Endodermal cell (in vitro differentiated cells): ENCODE measurements around the gene POMT1. TPM values are rescaled to one million over a fixed set of nuclear protein-coding genes. Genes with fewer than 3 reads are reported as not detected.
A peak's percentile ranks its signal among the peaks of the same experiment; 100 is the strongest.

Source experiments
- DNase-seq: peaks from one replicate; pipeline ENCODE4 v3.0.0-alpha.2; 2017
- H3K27ac ChIP-seq: 2 replicates; pipeline ENCODE4 v1.5.1; 2013; ENCODE audit warnings: mild to moderate bottlenecking, low read depth, low read length, moderate library complexity
- H3K27me3 ChIP-seq: 2 replicates; pipeline ENCODE4 v1.6.1; 2013; ENCODE audit warnings: mild to moderate bottlenecking, low read length, moderate library complexity; ENCODE audit not compliant: insufficient read depth, control insufficient read depth, poor library complexity, severe bottlenecking
- H3K36me3 ChIP-seq: 2 replicates; pipeline ENCODE4 v1.7.0; 2013; ENCODE audit warnings: mild to moderate bottlenecking, low read length, moderate library complexity; ENCODE audit not compliant: control insufficient read depth, insufficient read depth
- H3K4me1 ChIP-seq: one replicate; pipeline ENCODE4 v1.7.0; 2013; ENCODE audit warnings: low read length; ENCODE audit not compliant: control insufficient read depth, insufficient read depth
- H3K4me3 ChIP-seq: 2 replicates; pipeline ENCODE4 v1.5.1; 2013; ENCODE audit warnings: mild to moderate bottlenecking, low read length, moderate library complexity
- H3K9ac ChIP-seq: 2 replicates; pipeline ENCODE4 v1.6.1; 2013; ENCODE audit warnings: mild to moderate bottlenecking, low read length, moderate library complexity; ENCODE audit not compliant: poor library complexity, severe bottlenecking; ENCODE audit errors: extremely low read depth
- H3K9me3 ChIP-seq: 2 replicates; pipeline ENCODE4 v1.6.1; 2013; ENCODE audit warnings: mild to moderate bottlenecking, low read length, moderate library complexity; ENCODE audit not compliant: control insufficient read depth
- H3K27ac Mint-ChIP-seq: 2 replicates; pipeline ENCODE4 v1.8.0; 2020; ENCODE audit warnings: mixed read lengths
- H3K27me3 Mint-ChIP-seq: 2 replicates; pipeline ENCODE4 v1.8.0; 2021; ENCODE audit warnings: mild to moderate bottlenecking, mixed read lengths; ENCODE audit not compliant: insufficient read depth
- H3K36me3 Mint-ChIP-seq: 2 replicates; pipeline ENCODE4 v1.8.0; 2020; ENCODE audit warnings: low read depth, mixed read lengths
- H3K4me1 Mint-ChIP-seq: 2 replicates; pipeline ENCODE4 v1.8.0; 2020; ENCODE audit warnings: mixed read lengths
- H3K4me3 Mint-ChIP-seq: 2 replicates; pipeline ENCODE4 v1.8.0; 2020; ENCODE audit warnings: mild to moderate bottlenecking, moderate library complexity, mixed read lengths
- H3K9me3 Mint-ChIP-seq: 2 replicates; pipeline ENCODE4 v1.8.0; 2020; ENCODE audit warnings: mild to moderate bottlenecking, mixed read lengths
- WGBS, 2 experiments: methylation state at CpG; one replicate each; pipeline versions ENCODE4 v1.1.5 to v1.1.7; 2013; ENCODE audit warnings: missing lambda C conversion rate in 2 of 2, mixed read lengths in 1 of 2; ENCODE audit not compliant: insufficient coverage in 1 of 2, insufficient read length in 1 of 2; 5-methylcytosine and 5-hydroxymethylcytosine counted together
- total RNA-seq, 2 donors: library from RNA; stranded (reverse); fragmentation: NEBNext Ultra II Directional in 1 of 2; extraction: Animal tissue kit (Norgen Biotek cat#: 25700) in 1 of 2; gene quantifications; 2 replicates in 1 of 2; 3 replicates in 1 of 2; pipeline ENCODE4 v1.2.1, GENCODE V29; 2021
- TF ChIP-seq, protein P1 (sequence below): fragments of 200-600 bp; sonication (generic); conservative IDR thresholded peaks from 2 replicates; pipeline ENCODE4 v1.5.0; 2021; ENCODE audit warnings: antibody characterized with exemption, mild to moderate bottlenecking

Gene POMT1
- total RNA-seq, 2 donors from 2014 or later: 42.3 to 53.8 TPM

DNA sequence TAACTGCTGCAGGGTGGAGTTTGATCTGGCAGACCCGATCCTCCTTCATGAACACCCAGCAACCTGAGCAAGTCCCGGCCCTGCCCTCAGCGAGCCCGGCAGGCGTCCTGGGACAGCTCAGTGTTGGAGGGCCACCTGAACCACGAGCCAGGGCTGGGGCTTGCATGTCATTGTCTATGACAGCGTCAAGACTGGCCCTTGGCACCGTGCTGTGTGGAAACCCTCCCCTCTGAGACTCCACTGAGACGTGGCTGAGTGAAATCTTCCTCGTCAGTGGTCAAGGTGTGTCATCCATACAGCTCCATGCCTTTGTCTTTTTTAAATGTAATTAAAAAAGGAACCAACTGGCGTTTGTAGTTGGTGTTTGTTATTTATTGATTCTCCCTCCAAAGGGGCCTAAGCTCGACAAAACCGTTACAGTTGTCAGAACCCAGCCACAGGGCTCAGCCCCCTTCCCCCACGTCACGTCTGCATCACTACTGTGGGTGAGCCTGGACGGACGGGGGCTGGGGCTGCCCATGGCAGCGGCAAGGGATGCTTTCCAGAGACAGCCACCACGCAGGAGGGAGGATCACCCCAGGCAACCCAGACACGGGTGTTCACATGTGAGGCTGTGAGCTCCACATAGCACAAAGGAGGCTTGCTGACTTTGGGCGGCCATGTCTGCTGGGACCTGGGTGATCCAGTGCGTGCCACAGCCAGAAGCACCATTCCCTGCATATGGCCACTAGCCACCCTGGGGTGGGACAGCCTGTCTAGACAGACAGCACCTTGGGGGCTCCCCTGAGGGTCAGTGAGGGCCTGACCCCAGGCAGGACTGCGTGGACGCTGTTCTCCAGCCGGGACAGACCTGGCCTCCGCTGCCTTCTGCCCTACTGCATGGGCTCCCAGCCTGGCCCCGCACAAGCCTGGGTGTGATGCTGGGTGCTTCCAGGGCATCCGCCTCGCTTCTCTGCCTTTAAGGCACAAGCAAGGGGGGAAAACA is 21.0 kb downstream of the POMT1 start:
- peaks cover 58% of the 10 kb centered on the region for H3K36me3 ChIP-seq
- Mint-ChIP-seq H3K27ac (no peak overlapping the region), H3K27me3 (no peaks in the 10 kb centered on the region), H3K4me1 (no peaks in the 10 kb centered on the region), H3K9me3 (no peaks in the 10 kb centered on the region), H3K4me3 (no peak overlapping the region), H3K36me3 (peaks cover 67% of the 10 kb centered on the region)
- no peak overlapping the region for H3K4me3 ChIP-seq
- H3K27ac ChIP-seq: peak overlapping the region; percentile 18
- H3K4me1 ChIP-seq: no peaks in the 10 kb centered on the region
- DNase-seq: peak; percentile 45
- H3K27me3 ChIP-seq: no peaks in the 10 kb centered on the region
- WGBS, 2 experiments: 93 to 98% methylated on average over 17 to 29 of the region's 29 CpGs
- no peak overlapping the region for H3K9ac ChIP-seq
- H3K9me3 ChIP-seq: no peaks in the 10 kb centered on the region
- TF ChIP-seq, protein P1, sequence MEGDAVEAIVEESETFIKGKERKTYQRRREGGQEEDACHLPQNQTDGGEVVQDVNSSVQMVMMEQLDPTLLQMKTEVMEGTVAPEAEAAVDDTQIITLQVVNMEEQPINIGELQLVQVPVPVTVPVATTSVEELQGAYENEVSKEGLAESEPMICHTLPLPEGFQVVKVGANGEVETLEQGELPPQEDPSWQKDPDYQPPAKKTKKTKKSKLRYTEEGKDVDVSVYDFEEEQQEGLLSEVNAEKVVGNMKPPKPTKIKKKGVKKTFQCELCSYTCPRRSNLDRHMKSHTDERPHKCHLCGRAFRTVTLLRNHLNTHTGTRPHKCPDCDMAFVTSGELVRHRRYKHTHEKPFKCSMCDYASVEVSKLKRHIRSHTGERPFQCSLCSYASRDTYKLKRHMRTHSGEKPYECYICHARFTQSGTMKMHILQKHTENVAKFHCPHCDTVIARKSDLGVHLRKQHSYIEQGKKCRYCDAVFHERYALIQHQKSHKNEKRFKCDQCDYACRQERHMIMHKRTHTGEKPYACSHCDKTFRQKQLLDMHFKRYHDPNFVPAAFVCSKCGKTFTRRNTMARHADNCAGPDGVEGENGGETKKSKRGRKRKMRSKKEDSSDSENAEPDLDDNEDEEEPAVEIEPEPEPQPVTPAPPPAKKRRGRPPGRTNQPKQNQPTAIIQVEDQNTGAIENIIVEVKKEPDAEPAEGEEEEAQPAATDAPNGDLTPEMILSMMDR: no peak

DNA sequence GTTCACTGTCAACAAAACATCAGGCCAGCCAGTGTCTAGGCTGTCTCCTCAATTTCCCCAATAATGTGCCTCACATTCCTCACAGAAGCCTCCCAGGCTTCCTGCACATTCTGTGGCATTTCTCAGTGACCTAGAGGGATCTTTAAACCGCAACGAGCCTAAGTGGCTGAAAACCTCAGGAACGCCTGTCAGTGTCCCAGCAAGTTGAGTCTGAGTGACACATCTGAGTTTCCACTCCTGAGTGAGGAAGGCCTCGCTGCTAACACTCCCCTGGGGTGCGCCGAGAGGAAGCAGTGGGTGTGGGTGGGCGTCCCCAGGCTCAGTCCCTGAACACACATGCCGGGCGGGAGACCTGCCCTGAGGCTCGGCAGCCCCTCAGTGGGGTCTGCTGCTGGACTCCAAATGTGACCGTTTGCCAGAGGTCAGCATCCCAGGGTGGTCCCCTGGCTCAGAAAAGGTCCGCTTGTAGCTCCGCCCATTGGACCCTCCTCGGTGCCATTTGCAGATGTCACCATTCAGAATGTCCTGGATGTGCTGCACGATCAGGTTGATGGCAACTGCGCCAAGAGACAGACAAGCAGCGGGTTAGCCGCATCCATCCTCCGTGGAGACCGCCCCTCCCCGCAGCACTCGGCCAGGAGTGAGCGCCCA is 22.1 kb downstream of the POMT1 start:
- peak overlapping the region; percentile 35 for H3K27ac Mint-ChIP-seq
- WGBS, 2 experiments: 93 to 96% methylated on average over 20 to 23 of the region's 23 CpGs
- Histone ChIP-seq H3K27ac (peak overlapping the region; percentile 18), H3K36me3 (peaks cover 58% of the 10 kb centered on the region), H3K9ac (no peak overlapping the region), H3K27me3 (no peaks in the 10 kb centered on the region), H3K9me3 (no peaks in the 10 kb centered on the region), H3K4me1 (no peaks in the 10 kb centered on the region), H3K4me3 (no peak overlapping the region)
- H3K36me3 Mint-ChIP-seq: peaks cover 60% of the 10 kb centered on the region
- no peaks in the 10 kb centered on the region for H3K27me3 Mint-ChIP-seq
- TF ChIP-seq, protein P1: no peak
- H3K4me1 Mint-ChIP-seq: no peaks in the 10 kb centered on the region
- DNase-seq: peak; percentile 36
- H3K9me3 Mint-ChIP-seq: no peaks in the 10 kb centered on the region
- no peak overlapping the region for H3K4me3 Mint-ChIP-seq

DNA sequence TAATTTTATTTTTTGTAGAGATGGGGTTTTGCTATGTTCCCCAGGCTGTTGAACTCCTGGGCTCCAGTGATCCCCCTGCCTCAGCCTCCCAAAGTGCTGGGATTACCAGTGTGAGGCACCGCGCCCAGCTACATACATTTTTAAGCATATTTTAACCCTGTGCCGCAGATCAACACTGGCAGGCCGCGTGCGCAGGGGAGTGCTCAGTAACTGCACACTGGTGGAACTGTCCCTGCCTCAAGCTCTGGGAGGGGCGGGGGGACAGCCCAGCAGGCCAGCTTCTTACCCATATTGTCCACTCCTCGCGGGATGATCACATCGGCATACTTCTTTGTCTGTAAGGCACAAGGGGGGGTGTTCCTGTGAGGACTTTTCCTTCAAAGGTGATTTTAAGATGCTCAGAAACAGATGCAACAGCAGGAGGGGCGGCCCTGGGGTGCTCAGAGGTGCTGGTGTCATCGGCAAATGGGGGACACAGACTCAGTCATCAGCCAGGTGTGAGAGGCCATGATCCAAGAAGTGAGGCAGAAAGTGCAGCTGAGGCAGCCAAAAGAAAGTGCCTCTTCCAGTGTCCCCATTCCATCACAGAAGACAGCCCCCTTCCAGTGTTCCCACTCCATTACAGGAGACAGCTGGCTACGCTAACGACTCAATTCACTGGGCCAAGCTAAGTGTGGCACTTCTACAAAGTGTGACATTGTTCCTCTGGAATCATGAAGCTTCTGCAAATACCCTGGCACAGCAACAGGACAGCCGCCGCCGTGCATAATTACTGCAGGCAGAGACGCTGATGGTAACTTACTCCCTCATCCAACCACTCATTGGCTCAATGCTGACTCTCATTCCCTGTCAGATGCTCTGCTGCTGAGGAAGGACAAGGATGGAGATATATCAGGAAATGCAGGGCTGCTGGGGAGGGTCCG is 23.2 kb downstream of the POMT1 start:
- Histone ChIP-seq H3K27ac (no peak overlapping the region), H3K27me3 (no peaks in the 10 kb centered on the region), H3K4me1 (peaks cover 5% of the 10 kb centered on the region), H3K36me3 (peaks cover 50% of the 10 kb centered on the region), H3K9ac (no peak overlapping the region), H3K4me3 (no peak overlapping the region), H3K9me3 (no peaks in the 10 kb centered on the region)
- H3K9me3 Mint-ChIP-seq: no peaks in the 10 kb centered on the region
- no peak overlapping the region for H3K27ac Mint-ChIP-seq
- H3K36me3 Mint-ChIP-seq: peaks cover 51% of the 10 kb centered on the region
- H3K4me1 Mint-ChIP-seq: peaks cover 2% of the 10 kb centered on the region
- 92 to 98% methylated on average over 8 to 19 of the region's 19 CpGs for WGBS, 2 experiments
- no peaks in the 10 kb centered on the region for H3K27me3 Mint-ChIP-seq
- TF ChIP-seq, protein P1: no peak
- H3K4me3 Mint-ChIP-seq: no peak overlapping the region
- DNase-seq: peak; percentile 26
